Naive thymus-derived CD4-positive, alpha-beta T cell (primary cell): Measurements from ENCODE around the gene SLC49A3. TPM values are rescaled to one million over a fixed set of nuclear protein-coding genes. Genes with fewer than 3 reads are reported as not detected.

Experiments
- ATAC-seq: fragments of 150-1000 bp; cut with Tn5 transposase; 2 replicates; pipeline ENCODE4 v1.10.0; 2021; ENCODE audit warnings: mild to moderate bottlenecking, moderate library complexity
- CTCF ChIA-PET: fragments of 350-600 bp; sonication (Branson Sonifier 250); formaldehyde crosslinking; loops from one replicate; lab custom pipeline; 2021; ENCODE audit warnings: antibody characterized with exemption; lab: Charles Lee
- POLR2A ChIA-PET: fragments of 350-600 bp; sonication (Branson Sonifier 250); formaldehyde crosslinking; loops from one replicate; lab custom pipeline; 2021; ENCODE audit warnings: antibody characterized with exemption, inconsistent platforms; lab: Charles Lee
- DNase-seq, 9 donors: peaks; one replicate each; pipeline versions ENCODE4 v3.0.0 to v3.0.0-alpha.2; 2020 to 2022; ENCODE audit warnings: mixed read lengths in 1 of 9
- H3K27ac ChIP-seq: one replicate; pipeline ENCODE4 v1.7.0; 2013; ENCODE audit warnings: mild to moderate bottlenecking, low read depth, low read length, moderate library complexity
- H3K27me3 ChIP-seq, 2 donors: one replicate each; pipeline ENCODE4 v1.7.0; 2013; ENCODE audit warnings: low read length in 2 of 2, mild to moderate bottlenecking in 2 of 2, moderate library complexity in 2 of 2; ENCODE audit not compliant: control insufficient read depth in 2 of 2, insufficient read depth in 2 of 2
- H3K36me3 ChIP-seq, 3 experiments: 1 replicate in 2 of 3; 2 replicates in 1 of 3; pipeline ENCODE4 v1.7.0; 2013; ENCODE audit warnings: low read length in 3 of 3, mild to moderate bottlenecking in 3 of 3, moderate library complexity in 1 of 3; ENCODE audit not compliant: insufficient read depth in 3 of 3, control insufficient read depth in 2 of 3
- H3K4me1 ChIP-seq, 2 donors: one replicate each; pipeline ENCODE4 v1.7.0; 2013; ENCODE audit warnings: low read length in 2 of 2, mild to moderate bottlenecking in 2 of 2, moderate library complexity in 1 of 2; ENCODE audit not compliant: control insufficient read depth in 2 of 2, insufficient read depth in 2 of 2
- H3K4me3 ChIP-seq: 2 replicates; pipeline ENCODE4 v1.7.0; 2013; ENCODE audit warnings: mild to moderate bottlenecking, low read length
- H3K9me3 ChIP-seq, 3 experiments: 1 replicate in 2 of 3; 2 replicates in 1 of 3; pipeline ENCODE4 v1.7.0; 2013; ENCODE audit warnings: low read length in 3 of 3; ENCODE audit not compliant: control insufficient read depth in 2 of 3
- H3K27ac Mint-ChIP-seq, 9 donors: one replicate each; pipeline ENCODE4 v1.8.0; 2020 to 2022; ENCODE audit warnings: mixed read lengths in 9 of 9, mild to moderate bottlenecking in 8 of 9, moderate library complexity in 5 of 9, inconsistent platforms in 2 of 9
- H3K27me3 Mint-ChIP-seq, 5 donors: one replicate each; pipeline ENCODE4 v1.8.0; 2021 to 2022; ENCODE audit warnings: mixed read lengths in 5 of 5, mild to moderate bottlenecking in 1 of 5
- H3K36me3 Mint-ChIP-seq, 5 donors: one replicate each; pipeline ENCODE4 v1.8.0; 2020 to 2022; ENCODE audit warnings: mixed read lengths in 5 of 5, mild to moderate bottlenecking in 3 of 5, inconsistent platforms in 1 of 5
- H3K4me1 Mint-ChIP-seq, 7 donors: one replicate each; pipeline ENCODE4 v1.8.0; 2020 to 2022; ENCODE audit warnings: mixed read lengths in 7 of 7, mild to moderate bottlenecking in 3 of 7, inconsistent platforms in 1 of 7
- H3K4me3 Mint-ChIP-seq, 10 donors: one replicate each; pipeline ENCODE4 v1.8.0; 2020 to 2022; ENCODE audit warnings: mild to moderate bottlenecking in 10 of 10, mixed read lengths in 10 of 10, moderate library complexity in 6 of 10, inconsistent platforms in 2 of 10
- H3K9me3 Mint-ChIP-seq, 11 donors: one replicate each; pipeline ENCODE4 v1.8.0; 2020 to 2022; ENCODE audit warnings: mixed read lengths in 11 of 11, mild to moderate bottlenecking in 4 of 11, inconsistent platforms in 1 of 11, moderate library complexity in 1 of 11
- intact Hi-C, 2 donors: fragments of 100-400 bp; cut with micrococcal nuclease; formaldehyde crosslinking; loops; one replicate each; pipeline ENCODE4 v1.15.1; 2023
- polyA plus RNA-seq, 2 donors: library from polyadenylated mRNA; unstranded; fragments of 300-500 nt; fragmentation: Illumina TruSeq; gene quantifications; one replicate each; pipeline ENCODE4 v1.2.3, GENCODE V29; 2021
- total RNA-seq, 6 experiments: library from RNA in 5 of 6; stranded (reverse) in 5 of 6; gene quantifications; 1 replicate in 5 of 6; 2 replicates in 1 of 6; pipeline ENCODE4 v1.2.3 and lab custom pipeline; 2021 to 2026

SLC49A3 gene
- total and polyA plus RNA-seq, 7 experiments from 2014 or later: 0.80 to 9.4 (median 0.92) TPM; not detected in 2

DNA sequence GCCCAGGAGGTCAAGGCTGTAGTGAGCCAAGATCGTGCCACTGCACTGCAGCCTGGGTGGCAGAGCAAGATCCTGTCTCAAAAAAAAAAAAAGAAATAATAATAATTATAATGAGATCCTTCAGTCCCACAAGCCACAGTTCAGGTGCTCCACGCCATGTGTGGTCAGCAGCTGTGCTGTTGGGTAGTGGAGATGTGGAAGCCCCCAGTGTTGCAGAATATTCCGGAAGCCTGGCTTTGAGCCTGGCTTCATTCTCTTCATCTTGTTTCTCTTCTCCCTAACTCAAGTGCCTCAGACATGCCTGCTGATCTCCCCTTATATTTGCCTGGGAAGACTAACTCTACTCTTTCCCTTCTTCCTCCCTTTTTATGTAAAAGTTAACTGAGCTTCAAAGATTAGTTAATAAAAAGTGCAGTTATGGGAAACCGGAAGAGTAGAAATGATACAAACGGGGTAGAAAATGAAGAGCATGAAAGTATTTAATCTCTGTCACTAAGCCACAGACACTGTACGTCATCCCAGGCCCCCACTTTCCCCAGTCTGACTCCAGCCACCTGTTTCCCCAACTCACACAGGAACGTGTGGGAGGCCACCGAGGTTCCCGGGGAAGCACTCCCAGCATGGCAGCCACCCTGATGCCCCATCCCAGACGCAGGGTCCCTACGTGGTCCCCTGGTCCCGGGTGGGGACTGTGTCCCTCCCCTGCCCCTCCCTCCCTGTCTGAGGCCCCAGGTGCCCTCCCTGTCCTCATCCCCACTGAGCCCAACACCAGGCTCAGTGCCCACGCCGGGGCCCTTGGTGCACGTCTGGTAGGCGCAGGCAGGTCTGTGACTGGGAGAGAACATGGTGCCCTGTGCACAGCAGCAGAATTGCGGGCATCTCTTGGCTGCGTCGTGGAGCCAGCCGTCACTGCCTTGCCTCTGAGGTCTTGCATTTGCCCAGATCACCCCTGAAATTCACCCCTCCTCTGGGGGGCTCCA, 40.7 kb upstream of the SLC49A3 start:
- Mint-ChIP-seq H3K36me3 (peaks cover 3 to 26% (median 6%) of the 10 kb centered on the region in 5 donors), H3K27ac (peak overlapping the region in 3 of 9 donors; percentile 3 to 43 (median 8)), H3K4me3 (no peak overlapping the region), H3K9me3 (no peaks in the 10 kb centered on the region), H3K27me3 (no peaks in the 10 kb centered on the region), H3K4me1 (peaks cover 4 to 25% (median 17%) of the 10 kb centered on the region in 7 donors)
- H3K9me3 ChIP-seq: no peaks in the 10 kb centered on the region
- no peaks in the 10 kb centered on the region for H3K27me3 ChIP-seq
- H3K27ac ChIP-seq: no peak overlapping the region
- no peaks in the 10 kb centered on the region for H3K4me1 ChIP-seq
- no peak overlapping the region for H3K4me3 ChIP-seq
- ChIA-PET CTCF (no interaction called here), POLR2A (no interaction called here)
- ATAC-seq: no peak
- intact Hi-C loops: no loop called here
- H3K36me3 ChIP-seq: peaks cover 0 to 37% (median 8%) of the 10 kb centered on the region in 3 experiments
- DNase-seq: no peak

DNA sequence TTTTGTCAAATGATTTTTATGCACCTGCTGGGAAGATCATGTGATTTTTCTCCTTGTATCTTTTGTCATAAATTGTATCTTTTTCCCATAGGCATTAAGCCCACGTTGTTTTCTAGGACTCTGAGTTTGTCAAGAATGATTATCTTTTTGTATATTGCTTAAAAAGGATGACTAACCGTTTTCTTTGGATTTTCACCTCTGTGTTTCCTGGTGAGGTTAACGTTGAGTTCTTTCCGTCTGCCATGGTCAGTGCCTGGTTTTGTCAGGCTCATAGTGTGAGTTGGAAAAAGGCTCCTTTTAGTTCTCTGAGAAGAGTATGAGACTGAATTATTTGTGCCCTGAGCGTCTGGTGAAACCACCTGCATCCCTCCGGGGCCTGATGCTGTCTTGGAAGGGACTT, 38.6 kb upstream of the SLC49A3 start:
- Mint-ChIP-seq H3K36me3 (peaks cover 0 to 19% (median 3%) of the 10 kb centered on the region in 5 donors), H3K4me1 (peaks cover 4 to 25% (median 20%) of the 10 kb centered on the region in 7 donors), H3K4me3 (no peak overlapping the region), H3K9me3 (peaks cover 0 to 3% (median 0%) of the 10 kb centered on the region in 11 donors), H3K27ac (peak overlapping the region in 2 of 9 donors; percentile 15 to 59), H3K27me3 (no peaks in the 10 kb centered on the region)
- Histone ChIP-seq H3K27ac (no peak overlapping the region), H3K36me3 (peaks cover 0 to 17% (median 0%) of the 10 kb centered on the region in 3 experiments), H3K4me1 (no peaks in the 10 kb centered on the region), H3K27me3 (no peaks in the 10 kb centered on the region), H3K4me3 (no peak overlapping the region), H3K9me3 (no peaks in the 10 kb centered on the region)
- CTCF ChIA-PET: no interaction called here
- intact Hi-C loops: no loop called here
- ATAC-seq (no peak), DNase-seq (no peak)
- POLR2A ChIA-PET: no interaction called here

DNA sequence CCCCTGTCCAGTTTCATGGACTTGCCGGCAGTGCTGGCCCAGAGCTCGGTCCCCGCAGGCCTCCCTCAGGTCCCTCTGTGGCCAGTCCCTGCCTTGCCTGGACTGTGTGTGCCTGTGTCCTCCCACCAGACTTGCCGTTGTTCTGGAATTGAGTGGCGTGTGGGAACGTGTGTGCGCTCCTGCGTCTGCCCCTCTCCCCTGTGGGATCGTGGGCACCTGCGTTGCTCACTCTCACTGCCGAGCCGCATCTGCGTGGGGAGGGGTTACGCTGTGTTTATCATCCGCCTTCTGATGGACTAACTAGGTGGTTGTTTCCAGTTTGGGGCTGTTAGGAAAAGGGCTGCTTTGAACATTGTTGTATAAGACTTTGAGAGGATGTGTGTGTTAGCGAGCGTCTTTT, 37.9 kb upstream of the SLC49A3 start:
- peaks cover 0 to 18% (median 0%) of the 10 kb centered on the region in 3 experiments for H3K36me3 ChIP-seq
- H3K27me3 ChIP-seq: no peaks in the 10 kb centered on the region
- peaks cover 4 to 26% (median 20%) of the 10 kb centered on the region in 7 donors for H3K4me1 Mint-ChIP-seq
- H3K4me3 Mint-ChIP-seq: no peak overlapping the region
- no peaks in the 10 kb centered on the region for H3K4me1 ChIP-seq
- H3K4me3 ChIP-seq: no peak overlapping the region
- ChIA-PET CTCF (no interaction called here), POLR2A (no interaction called here)
- peak overlapping the region in 2 of 9 donors; percentile 24 to 72 for H3K27ac Mint-ChIP-seq
- H3K36me3 Mint-ChIP-seq: peaks cover 0 to 24% (median 7%) of the 10 kb centered on the region in 5 donors
- ATAC-seq (no peak), DNase-seq (no peak)
- no peak overlapping the region for H3K27ac ChIP-seq
- intact Hi-C loops: no loop called here
- H3K9me3 Mint-ChIP-seq: peaks cover 0 to 3% (median 0%) of the 10 kb centered on the region in 11 donors
- no peaks in the 10 kb centered on the region for H3K27me3 Mint-ChIP-seq
- no peaks in the 10 kb centered on the region for H3K9me3 ChIP-seq

DNA sequence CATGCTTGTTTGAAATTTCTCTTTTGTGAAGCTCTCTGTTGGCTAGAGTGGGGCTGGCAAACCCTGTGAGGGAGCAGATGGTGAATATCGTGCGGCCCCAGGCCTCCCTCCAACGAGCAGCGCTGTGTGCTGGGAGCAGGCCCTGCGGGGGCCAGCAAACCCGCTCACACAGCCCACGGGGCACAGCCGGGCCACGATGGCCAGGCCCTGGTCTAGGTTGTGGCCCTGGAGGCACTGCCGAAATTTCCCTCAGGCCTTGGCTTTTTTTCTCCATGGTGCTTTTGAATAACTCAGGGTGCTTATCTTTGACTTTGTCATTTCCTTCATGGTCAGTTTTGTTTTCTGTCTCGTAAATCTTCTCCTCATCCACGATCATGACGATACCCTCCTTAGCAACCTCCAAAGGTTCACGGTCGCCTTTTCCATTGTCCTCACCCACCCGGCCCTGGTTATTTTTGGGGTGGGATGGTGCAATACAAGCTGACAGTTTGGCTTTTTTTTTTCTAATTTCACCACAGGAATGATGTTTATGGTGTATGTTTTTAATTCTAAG, 37.4 kb upstream of the SLC49A3 start:
- Histone ChIP-seq H3K4me1 (no peaks in the 10 kb centered on the region), H3K27me3 (no peaks in the 10 kb centered on the region), H3K36me3 (peaks cover 0 to 22% (median 0%) of the 10 kb centered on the region in 3 experiments), H3K4me3 (no peak overlapping the region), H3K9me3 (no peaks in the 10 kb centered on the region), H3K27ac (no peak overlapping the region)
- DNase-seq: no peak
- H3K27ac Mint-ChIP-seq: peak overlapping the region in 1 of 9 donors; percentile 24
- ChIA-PET CTCF (no interaction called here), POLR2A (no interaction called here)
- H3K9me3 Mint-ChIP-seq: peaks cover 0 to 3% (median 0%) of the 10 kb centered on the region in 11 donors
- no peak for ATAC-seq
- H3K27me3 Mint-ChIP-seq: no peaks in the 10 kb centered on the region
- peaks cover 0 to 29% (median 9%) of the 10 kb centered on the region in 5 donors for H3K36me3 Mint-ChIP-seq
- intact Hi-C loops: no loop called here
- H3K4me3 Mint-ChIP-seq: peak overlapping the region in 1 of 10 donors; percentile 15
- H3K4me1 Mint-ChIP-seq: peaks cover 4 to 29% (median 20%) of the 10 kb centered on the region in 7 donors

DNA sequence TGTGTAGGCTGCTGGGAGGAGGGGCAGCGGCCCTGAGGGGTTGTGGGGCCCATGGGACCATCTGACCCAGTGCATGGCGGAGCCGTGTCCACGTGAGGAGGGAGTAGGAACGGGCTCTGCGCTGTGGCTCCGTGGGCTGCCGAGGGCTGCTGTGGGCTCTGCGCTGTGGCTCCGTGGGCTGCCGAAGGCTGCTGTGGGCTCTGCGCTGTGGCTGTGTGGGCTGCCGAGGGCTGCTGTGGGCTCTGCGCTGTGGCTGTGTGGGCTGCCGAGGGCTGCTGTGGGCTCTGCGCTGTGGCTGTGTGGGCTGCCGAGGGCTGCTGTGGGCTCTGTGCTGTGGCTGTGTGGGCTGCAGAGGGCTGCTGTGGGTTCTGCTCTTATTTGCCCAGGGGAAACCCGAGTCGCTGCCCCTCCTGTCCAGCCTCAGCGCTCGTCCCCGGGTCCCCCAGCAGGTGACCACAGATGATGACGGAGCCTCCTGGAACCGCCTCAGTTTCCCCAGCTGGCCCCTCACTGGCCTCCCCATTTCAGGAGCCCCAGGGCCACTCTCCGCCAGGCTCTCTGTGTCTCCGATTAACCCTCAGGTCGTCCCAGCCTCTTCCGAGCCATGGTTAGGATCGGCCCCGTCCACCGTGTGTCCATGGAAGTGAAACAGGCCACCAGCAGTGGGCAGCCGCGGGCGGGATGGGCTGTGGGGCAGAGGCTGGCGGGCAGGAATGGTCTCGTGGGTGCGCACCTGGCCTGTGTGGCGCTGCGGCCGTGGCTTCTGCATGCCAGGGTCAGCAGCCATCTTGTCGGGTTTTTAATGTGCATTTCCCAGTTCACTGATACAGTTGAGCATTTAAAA, 36.7 kb upstream of the SLC49A3 start:
- ChIA-PET CTCF (no interaction called here), POLR2A (no interaction called here)
- no peak overlapping the region for H3K4me3 ChIP-seq
- DNase-seq: no peak
- H3K27ac Mint-ChIP-seq: no peak overlapping the region
- H3K27me3 ChIP-seq: no peaks in the 10 kb centered on the region
- peaks cover 0 to 3% (median 0%) of the 10 kb centered on the region in 11 donors for H3K9me3 Mint-ChIP-seq
- no peak for ATAC-seq
- peaks cover 0 to 28% (median 6%) of the 10 kb centered on the region in 5 donors for H3K36me3 Mint-ChIP-seq
- H3K4me1 ChIP-seq: no peaks in the 10 kb centered on the region
- H3K27ac ChIP-seq: no peak overlapping the region
- peaks cover 4 to 29% (median 20%) of the 10 kb centered on the region in 7 donors for H3K4me1 Mint-ChIP-seq
- no peaks in the 10 kb centered on the region for H3K27me3 Mint-ChIP-seq
- H3K9me3 ChIP-seq: no peaks in the 10 kb centered on the region
- H3K36me3 ChIP-seq: peaks cover 0 to 21% (median 0%) of the 10 kb centered on the region in 3 experiments
- H3K4me3 Mint-ChIP-seq: no peak overlapping the region
- intact Hi-C loops: no loop called here
